HG03457 (cell line): ENCODE data around the gene OTUD4.

Experiments
- ATAC-seq: cut with Tn5 transposase; IDR thresholded peaks from one replicate; pipeline ENCODE4 v1.9.1; 2021; ENCODE audit warnings: moderate number of reproducible peaks; ENCODE audit not compliant: unreplicated experiment

The OTUD4 gene

DNA sequence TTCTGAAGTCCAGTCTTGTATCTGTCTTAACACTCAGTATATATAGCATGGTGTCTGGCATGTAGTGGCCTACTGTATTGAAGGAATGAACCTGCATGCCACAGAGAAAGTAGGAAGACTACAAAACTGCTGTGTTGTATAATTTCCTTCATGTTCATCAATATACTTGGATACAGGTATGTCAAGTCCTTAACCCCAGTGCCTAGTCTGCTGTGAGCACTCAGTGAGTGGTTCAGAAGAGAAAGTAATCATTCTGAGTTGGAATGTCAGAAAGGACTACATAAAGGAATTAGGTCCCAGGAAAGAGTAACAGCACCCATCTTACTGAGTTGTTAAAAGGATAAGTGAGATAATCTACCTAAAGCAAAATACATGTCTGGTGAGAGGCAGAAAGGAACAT lies 50.3 kb downstream of the OTUD4 start:
- no peak for ATAC-seq

GRCh38 chr4:145125396-145125795 lies 55.0 kb downstream of the OTUD4 start:
- ATAC-seq, result no peak

- ATAC-seq, result no peak
These were observed 72.3 kb downstream of the OTUD4 start for GRCh38 chr4:145108128-145108527.

- ATAC-seq, result no peak
These were observed 73.3 kb downstream of the OTUD4 start for GRCh38 chr4:145107126-145107525.

GRCh38 chr4:145103496-145103895 lies 76.9 kb downstream of the OTUD4 start:
- no peak for ATAC-seq

DNA sequence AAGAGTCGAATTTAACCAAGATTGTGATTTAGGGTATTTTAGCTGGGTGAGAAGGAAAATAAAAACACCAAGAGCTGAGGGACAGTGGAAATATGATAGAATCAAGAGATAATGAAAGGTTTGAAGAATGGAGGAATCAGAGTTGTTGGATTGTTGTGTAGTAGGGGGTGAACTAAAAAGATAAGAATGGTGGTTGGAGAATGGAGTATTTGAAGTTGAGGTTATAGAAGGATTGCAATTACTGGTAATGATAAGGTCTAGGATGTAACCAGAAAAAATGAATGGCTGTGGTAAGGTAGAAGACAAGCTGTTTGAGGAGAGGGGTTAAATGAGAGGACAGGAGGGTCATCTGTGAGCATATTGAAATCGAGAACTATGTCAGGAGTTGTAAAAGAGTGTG lies 77.8 kb downstream of the OTUD4 start:
- ATAC-seq, result no peak

GRCh38 chr4:145101091-145101490 lies 79.3 kb downstream of the OTUD4 start:
- ATAC-seq, result no peak

DNA sequence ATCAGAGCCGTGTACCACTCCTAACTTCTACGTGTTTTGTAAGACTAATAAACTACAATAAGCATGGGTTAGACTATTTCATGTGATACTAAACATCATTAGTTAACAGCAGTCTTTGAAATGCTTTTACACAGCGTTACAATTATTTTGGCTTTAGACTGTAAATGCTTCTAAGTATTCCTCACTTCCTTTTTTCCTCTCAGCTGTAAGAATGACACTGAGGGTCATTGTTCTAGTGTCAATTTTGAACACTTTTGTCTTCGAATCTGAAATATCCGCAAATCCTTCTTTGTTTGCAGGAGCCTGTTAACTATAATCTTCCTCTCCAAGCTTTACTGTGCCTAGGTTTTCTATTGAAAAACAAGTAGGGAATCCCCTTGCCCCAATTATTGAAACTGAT lies 80.7 kb downstream of the OTUD4 start:
- no peak for ATAC-seq

GRCh38 chr4:145098675-145099037 lies 81.7 kb downstream of the OTUD4 start:
- peak; percentile 9 for ATAC-seq

DNA sequence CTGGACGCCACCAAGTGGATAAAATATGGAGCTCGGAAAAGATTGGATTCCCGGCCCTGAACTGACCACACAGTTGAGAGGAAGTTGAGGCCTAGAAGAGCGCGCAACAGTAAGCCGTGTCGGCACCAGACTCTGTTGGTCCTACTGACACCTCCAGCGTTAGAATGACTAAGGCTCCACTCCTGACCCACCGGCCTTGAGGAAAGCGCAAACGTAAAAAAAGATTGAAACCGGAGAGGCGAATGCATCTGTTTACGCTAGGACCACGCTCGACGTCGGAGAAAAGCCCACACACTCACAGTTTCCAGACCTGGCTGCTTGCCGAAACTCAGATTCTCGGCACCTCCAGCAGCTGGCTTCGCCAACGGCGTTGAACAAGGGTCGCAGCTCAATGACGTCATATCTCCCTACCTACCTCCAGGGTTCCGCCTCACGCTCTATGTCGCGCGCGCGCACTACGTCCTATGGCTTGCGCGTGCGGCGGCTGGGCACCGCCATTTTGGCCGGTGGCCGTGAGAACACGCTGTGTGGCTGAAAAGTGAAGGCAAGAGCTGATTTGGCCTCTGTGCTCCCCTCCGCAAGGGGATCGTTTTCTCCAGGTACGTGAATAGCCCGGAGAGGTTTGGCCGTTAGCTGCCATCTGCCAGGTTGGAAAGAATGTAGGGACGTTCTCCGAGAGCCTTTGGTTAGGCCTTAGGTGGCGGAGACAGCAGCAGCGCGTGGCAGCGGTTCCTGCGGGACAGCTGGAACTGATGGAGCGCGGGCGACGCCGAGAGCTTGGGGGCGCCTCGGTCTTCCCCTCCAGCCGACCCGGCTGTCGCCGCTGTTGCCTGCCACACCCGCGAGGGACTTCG lies 82.3 kb downstream of the OTUD4 start, which contains the start of the genes ABCE1 and ANAPC10:
Gene ABCE1, plus strand, starts transcription at position 491 of the 854 bp plus-strand sequence. CDS start 6,102 bp downstream, outside the sequence.
Gene ANAPC10, minus strand, starts transcription at position 376 of the 854 bp plus-strand sequence. CDS start 2,097 bp downstream, outside the sequence.
- ATAC-seq, result peak; percentile 71

DNA sequence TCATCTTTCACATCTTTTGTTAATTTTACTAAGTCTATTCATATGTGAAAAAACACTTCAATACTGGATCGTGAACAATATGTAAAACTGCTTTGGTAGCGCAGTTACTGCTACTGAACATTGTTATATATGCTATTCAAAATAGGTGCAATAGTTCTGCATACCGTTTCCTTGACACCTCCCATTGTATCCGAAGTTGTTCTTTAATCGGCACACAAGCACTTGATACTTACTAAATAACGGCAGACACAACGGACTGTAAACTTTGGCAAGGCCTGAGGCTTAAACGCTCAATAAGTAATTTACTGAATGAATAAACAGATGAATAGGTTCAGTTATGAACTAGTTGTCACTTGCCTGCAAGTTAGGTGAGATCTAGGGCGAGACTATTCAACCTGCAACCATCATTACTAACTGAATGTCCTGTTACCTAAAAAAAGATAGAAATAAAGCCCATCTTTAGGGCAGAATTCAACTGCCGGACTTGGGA lies 83.0 kb downstream of the OTUD4 start:
- ATAC-seq, result no peak

DNA sequence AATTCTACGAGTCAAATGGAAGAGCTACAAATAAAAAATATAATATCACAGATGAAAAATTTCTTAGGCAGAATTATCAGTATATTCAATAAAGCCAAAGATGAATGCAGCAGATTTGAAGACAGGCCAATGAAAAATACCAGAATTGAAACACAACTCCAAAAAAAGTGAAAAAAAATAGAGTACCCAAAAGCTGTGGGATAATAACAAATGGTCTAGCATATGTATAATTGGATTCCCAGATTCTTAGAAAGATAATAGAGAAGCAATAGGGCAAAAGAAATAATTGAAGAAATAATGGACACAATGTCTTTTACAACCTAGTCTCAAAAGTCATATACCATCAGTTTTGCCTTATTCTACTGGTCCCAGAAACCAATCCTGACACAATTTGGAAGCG lies 86.8 kb downstream of the OTUD4 start:
- no peak for ATAC-seq

DNA sequence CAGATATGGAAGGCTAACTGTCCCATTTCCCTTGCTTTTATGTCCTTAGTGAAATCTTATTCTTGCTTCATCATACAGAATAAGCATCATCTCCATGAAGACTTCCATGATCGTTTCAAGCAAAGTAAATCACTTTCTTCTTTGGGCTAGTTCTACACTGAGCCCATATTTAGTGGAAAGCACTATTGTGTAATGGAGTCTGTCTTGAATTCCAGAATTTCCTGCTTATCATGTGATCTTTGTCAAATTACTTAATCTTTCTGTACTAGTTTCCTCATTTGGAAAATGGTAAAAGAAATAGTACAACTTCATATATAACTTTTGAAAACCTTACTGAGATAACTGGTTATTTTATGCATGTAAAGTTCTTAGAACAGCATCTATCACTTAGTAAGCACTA lies 90.0 kb downstream of the OTUD4 start:
- ATAC-seq, result no peak

DNA sequence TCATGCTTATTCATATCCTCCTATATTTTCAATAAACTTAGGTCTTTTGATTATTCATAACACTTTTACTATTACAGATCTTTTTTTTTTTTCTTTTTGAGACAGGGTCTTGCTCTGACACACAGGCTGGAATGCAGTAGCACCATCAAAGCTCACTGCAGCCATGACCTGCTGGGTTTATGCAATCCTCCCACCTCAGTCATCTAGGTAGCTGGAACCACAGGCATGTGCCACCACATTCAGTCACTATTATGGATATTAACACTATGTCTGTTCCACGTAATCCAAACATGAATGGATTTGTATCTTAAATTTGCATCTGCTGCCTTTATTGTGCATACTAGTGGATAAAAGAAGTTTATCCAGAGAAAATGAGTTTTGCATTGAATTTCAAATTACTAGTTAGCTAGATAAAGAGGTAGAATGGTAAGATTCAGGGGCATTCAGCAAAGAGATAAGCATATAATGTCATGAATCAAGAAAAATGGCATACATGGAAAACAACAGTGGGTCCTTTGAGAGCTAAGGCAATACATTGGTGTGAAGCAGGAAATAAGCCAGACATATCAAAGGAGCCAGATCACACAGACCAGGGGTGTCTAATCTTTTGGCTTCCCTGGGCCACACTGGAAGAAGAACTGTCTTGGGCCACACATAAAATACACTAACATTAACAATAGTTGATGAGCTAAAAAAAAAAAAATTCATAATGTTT lies 96.3 kb downstream of the OTUD4 start:
- no peak for ATAC-seq
